Astrocyte (in vitro differentiated cells and primary cell): ENCODE data around the gene ANKRD45. TPM values are rescaled to one million over a fixed set of nuclear protein-coding genes. Genes with fewer than 3 reads are reported as not detected.
"Not testable (repeated sequence)": the region's sequence is repeated elsewhere in the genome, so short reads cannot be mapped to it uniquely, and the experiment has no call there.

Source experiments
- DNase-seq: peaks from one replicate; pipeline ENCODE4 v3.0.0-alpha.2; 2010; ENCODE audit warnings: low read depth
- FAIRE-seq: peaks from 2 replicates; lab custom pipeline; 2011; peaks lifted over from hg19 to GRCh38; lab: Jason Lieb, UNC
- H2AFZ ChIP-seq: 2 replicates; pipeline ENCODE4 v1.6.0; 2012; ENCODE audit warnings: low read depth, low read length, inconsistent platforms
- H3K27ac ChIP-seq: 2 replicates; pipeline ENCODE4 v1.5.1; 2011; ENCODE audit warnings: low read depth, low read length, inconsistent platforms
- H3K27me3 ChIP-seq: 2 replicates; pipeline ENCODE4 v1.6.0; 2011; ENCODE audit warnings: low read length, inconsistent platforms; ENCODE audit not compliant: insufficient read depth
- H3K36me3 ChIP-seq: 2 replicates; pipeline ENCODE4 v1.5.1; 2011; ENCODE audit warnings: low read length, inconsistent platforms; ENCODE audit not compliant: insufficient read depth
- H3K4me1 ChIP-seq: 2 replicates; pipeline ENCODE4 v1.5.1; 2011; ENCODE audit warnings: low read length, inconsistent platforms; ENCODE audit not compliant: insufficient read depth
- H3K4me2 ChIP-seq: 2 replicates; pipeline ENCODE4 v1.6.0; 2012; ENCODE audit warnings: low read length, inconsistent platforms
- H3K4me3 ChIP-seq: 2 replicates; pipeline ENCODE4 v1.5.1; 2011; ENCODE audit warnings: low read depth, mild to moderate bottlenecking, low read length, inconsistent platforms; ENCODE audit not compliant: insufficient read depth
- H3K79me2 ChIP-seq: 2 replicates; pipeline ENCODE4 v1.6.0; 2012; ENCODE audit warnings: mild to moderate bottlenecking, low read length, inconsistent platforms; ENCODE audit not compliant: insufficient read depth
- H3K9ac ChIP-seq: 2 replicates; pipeline ENCODE4 v1.6.0; 2012; ENCODE audit warnings: mild to moderate bottlenecking, low read length, inconsistent platforms
- H3K9me3 ChIP-seq: 2 replicates; pipeline ENCODE4 v1.5.1; 2012; ENCODE audit warnings: low read depth, mild to moderate bottlenecking, low read length, inconsistent platforms; ENCODE audit not compliant: insufficient read depth
- H4K20me1 ChIP-seq: 2 replicates; pipeline ENCODE4 v1.6.0; 2012; ENCODE audit warnings: low read length, inconsistent platforms; ENCODE audit not compliant: insufficient read depth
- H3K27ac Mint-ChIP-seq: one replicate; pipeline ENCODE4 v1.8.0; 2021; ENCODE audit warnings: mild to moderate bottlenecking, mixed read lengths; ENCODE audit not compliant: unreplicated experiment
- H3K27me3 Mint-ChIP-seq: one replicate; pipeline ENCODE4 v1.8.0; 2021; ENCODE audit warnings: low read depth, mixed read lengths; ENCODE audit not compliant: unreplicated experiment
- H3K36me3 Mint-ChIP-seq: one replicate; pipeline ENCODE4 v1.8.0; 2021; ENCODE audit warnings: low read depth, mixed read lengths; ENCODE audit not compliant: unreplicated experiment
- H3K4me1 Mint-ChIP-seq: one replicate; pipeline ENCODE4 v1.8.0; 2021; ENCODE audit warnings: low read depth, mixed read lengths; ENCODE audit not compliant: unreplicated experiment
- H3K4me3 Mint-ChIP-seq: one replicate; pipeline ENCODE4 v1.8.0; 2021; ENCODE audit warnings: mild to moderate bottlenecking, moderate library complexity, mixed read lengths; ENCODE audit not compliant: unreplicated experiment
- H3K9me3 Mint-ChIP-seq: one replicate; pipeline ENCODE4 v1.8.0; 2021; ENCODE audit warnings: mild to moderate bottlenecking, mixed read lengths; ENCODE audit not compliant: unreplicated experiment
- CTCF ChIP-seq: IDR thresholded peaks from 2 replicates; pipeline ENCODE4 v1.5.1; 2011; ENCODE audit warnings: low read depth, mild to moderate bottlenecking, inconsistent platforms, low read length, moderate library complexity; ENCODE audit not compliant: insufficient read depth
- EZH2 ChIP-seq: IDR thresholded peaks from 2 replicates; pipeline ENCODE4 v1.6.1; 2012; ENCODE audit warnings: mild to moderate bottlenecking, low read length, inconsistent platforms; ENCODE audit not compliant: insufficient read depth
- total RNA-seq: library from RNA; stranded (reverse); gene quantifications from 2 replicates; pipeline ENCODE4 v1.2.1, GENCODE V29; 2021

The ANKRD45 gene
- total RNA-seq, 1 donor from 2014 or later, result 1.4 TPM

- no peak overlapping the region for H3K4me3 Mint-ChIP-seq
- H3K4me2 ChIP-seq, result no peak overlapping the region
- no peak overlapping the region for H3K9ac ChIP-seq
- H3K27ac ChIP-seq, result no peak overlapping the region
- peaks cover 9% of the 10 kb centered on the region for H3K9me3 Mint-ChIP-seq
- H3K9me3 ChIP-seq, result no peaks in the 10 kb centered on the region
- DNase-seq, result no peak
- H3K27ac Mint-ChIP-seq, result no peak overlapping the region
- no peak overlapping the region for H2AFZ ChIP-seq
- no peaks in the 10 kb centered on the region for H3K27me3 ChIP-seq
- TF ChIP-seq EZH2, result no peak
- no peak for TF ChIP-seq CTCF
- no peaks in the 10 kb centered on the region for H3K4me1 ChIP-seq
- H3K79me2 ChIP-seq, result no peaks in the 10 kb centered on the region
- no peak for FAIRE-seq
- peaks cover under 1% of the 10 kb centered on the region for H3K27me3 Mint-ChIP-seq
- H3K4me3 ChIP-seq, result no peak overlapping the region
- H3K36me3 ChIP-seq, result no peaks in the 10 kb centered on the region
- H3K4me1 Mint-ChIP-seq, result peaks cover 5% of the 10 kb centered on the region
- H3K36me3 Mint-ChIP-seq, result peaks cover 7% of the 10 kb centered on the region
- H4K20me1 ChIP-seq, result no peaks in the 10 kb centered on the region
Observed at GRCh38 chr1:173693238-173693637, 23.6 kb upstream of the ANKRD45 start.

- H2AFZ ChIP-seq, result no peak overlapping the region
- H3K79me2 ChIP-seq, result no peaks in the 10 kb centered on the region
- TF ChIP-seq CTCF (no peak), EZH2 (no peak)
- H3K4me1 ChIP-seq, result no peaks in the 10 kb centered on the region
- H4K20me1 ChIP-seq, result no peaks in the 10 kb centered on the region
- no peak overlapping the region for H3K9ac ChIP-seq
- H3K27ac ChIP-seq, result no peak overlapping the region
- DNase-seq (no peak), FAIRE-seq (no peak)
- H3K36me3 Mint-ChIP-seq, result no peaks in the 10 kb centered on the region
- H3K27me3 ChIP-seq, result no peaks in the 10 kb centered on the region
- H3K4me3 ChIP-seq, result no peak overlapping the region
- H3K4me3 Mint-ChIP-seq, result no peak overlapping the region
- no peaks in the 10 kb centered on the region for H3K36me3 ChIP-seq
- peaks cover 5% of the 10 kb centered on the region for H3K4me1 Mint-ChIP-seq
- no peaks in the 10 kb centered on the region for H3K9me3 ChIP-seq
- no peaks in the 10 kb centered on the region for H3K27me3 Mint-ChIP-seq
- H3K27ac Mint-ChIP-seq, result no peak overlapping the region
- no peak overlapping the region for H3K4me2 ChIP-seq
- peaks cover 1% of the 10 kb centered on the region for H3K9me3 Mint-ChIP-seq
Observed at GRCh38 chr1:173688300-173688699, 18.6 kb upstream of the ANKRD45 start.

GRCh38 chr1:173685121-173685520 lies 15.5 kb upstream of the ANKRD45 start:
- H3K27me3 Mint-ChIP-seq, DNase-seq, H4K20me1 ChIP-seq, H3K4me3 Mint-ChIP-seq, H3K4me1 Mint-ChIP-seq, H3K36me3 ChIP-seq, H3K9ac ChIP-seq, H3K9me3 Mint-ChIP-seq, H3K79me2 ChIP-seq, H2AFZ ChIP-seq, H3K4me1 ChIP-seq, H3K27me3 ChIP-seq, H3K36me3 Mint-ChIP-seq, H3K4me2 ChIP-seq, H3K4me3 ChIP-seq, FAIRE-seq, H3K9me3 ChIP-seq, H3K27ac Mint-ChIP-seq, H3K27ac ChIP-seq: not testable (repeated sequence)

- FAIRE-seq, result not testable (repeated sequence)
Observed at GRCh38 chr1:173683838-173684237, 14.2 kb upstream of the ANKRD45 start.

More at GRCh38 chr1:173683838-173684237, 14.2 kb upstream of the ANKRD45 start:
- H3K4me1 Mint-ChIP-seq, H3K27ac Mint-ChIP-seq, H3K9me3 Mint-ChIP-seq, H3K9me3 ChIP-seq, DNase-seq, H4K20me1 ChIP-seq, H3K79me2 ChIP-seq, H3K27me3 ChIP-seq, H3K4me1 ChIP-seq, H3K4me3 Mint-ChIP-seq, H3K27ac ChIP-seq, H3K4me3 ChIP-seq, H3K36me3 Mint-ChIP-seq, H3K36me3 ChIP-seq, H2AFZ ChIP-seq, H3K27me3 Mint-ChIP-seq, H3K4me2 ChIP-seq, H3K9ac ChIP-seq: not testable (repeated sequence)
